GM12874 (cell line): Measurements from ENCODE around the gene TTLL11.

Experiments used
- CTCF ChIP-seq: IDR thresholded peaks from 2 replicates; pipeline ENCODE4 v1.5.1; 2011; ENCODE audit warnings: low read depth, mild to moderate bottlenecking, control low read depth, low read length, moderate library complexity; ENCODE audit not compliant: insufficient read depth

Gene TTLL11

GRCh38 chr9:122065923-122066629 is 27.0 kb downstream of the TTLL11 start:
- no peak for TF ChIP-seq CTCF

GRCh38 chr9:122060481-122060880 is 32.6 kb downstream of the TTLL11 start:
- TF ChIP-seq CTCF, result no peak

GRCh38 chr9:122059955-122060324 is 33.2 kb downstream of the TTLL11 start:
- TF ChIP-seq CTCF, result no peak

GRCh38 chr9:122059214-122059954 is 33.7 kb downstream of the TTLL11 start:
- no peak for TF ChIP-seq CTCF

- TF ChIP-seq CTCF, result no peak
These were observed 34.4 kb downstream of the TTLL11 start for GRCh38 chr9:122058709-122059108.

- no peak for TF ChIP-seq CTCF
These were observed 35.1 kb downstream of the TTLL11 start for GRCh38 chr9:122058051-122058450.

GRCh38 chr9:122057211-122057610 is 35.9 kb downstream of the TTLL11 start:
- no peak for TF ChIP-seq CTCF
